Measurements from ENCODE around the gene AKAP12.

Gene AKAP12

GRCh38 chr6:151284012-151284411 is 44.2 kb downstream of the AKAP12 start:
- FAIRE-seq = no peak

- FAIRE-seq = no peak
Measured at GRCh38 chr6:151284548-151285017, 44.8 kb downstream of the AKAP12 start.

- FAIRE-seq = no peak
Measured at GRCh38 chr6:151285122-151285521, 45.4 kb downstream of the AKAP12 start.

GRCh38 chr6:151286214-151286613 is 46.4 kb downstream of the AKAP12 start:
- FAIRE-seq = no peak

GRCh38 chr6:151288712-151289398 is 49.1 kb downstream of the AKAP12 start:
- FAIRE-seq = no peak

GRCh38 chr6:151289399-151290007 is 49.7 kb downstream of the AKAP12 start:
- FAIRE-seq = no peak

- no peak for FAIRE-seq
Measured at GRCh38 chr6:151290877-151291721, 51.3 kb downstream of the AKAP12 start.

- FAIRE-seq = no peak
Measured at GRCh38 chr6:151291722-151292059, 51.9 kb downstream of the AKAP12 start.

GRCh38 chr6:151292974-151293687 is 53.4 kb downstream of the AKAP12 start:
- no peak for FAIRE-seq

GRCh38 chr6:151293688-151294016 is 53.9 kb downstream of the AKAP12 start:
- no peak for FAIRE-seq

GRCh38 chr6:151294561-151295101 is 54.9 kb downstream of the AKAP12 start:
- no peak for FAIRE-seq

- no peak for FAIRE-seq
Measured at GRCh38 chr6:151297886-151298285, 58.1 kb downstream of the AKAP12 start.

- no peak for FAIRE-seq
Measured at GRCh38 chr6:151299011-151299410, 59.2 kb downstream of the AKAP12 start.

GRCh38 chr6:151300267-151300991 is 60.7 kb downstream of the AKAP12 start:
- FAIRE-seq = no peak

GRCh38 chr6:151301547-151301946 is 61.8 kb downstream of the AKAP12 start:
- no peak for FAIRE-seq

GRCh38 chr6:151303231-151303630 is 63.5 kb downstream of the AKAP12 start:
- no peak for FAIRE-seq

GRCh38 chr6:151306269-151306783 is 66.6 kb downstream of the AKAP12 start:
- FAIRE-seq = no peak

GRCh38 chr6:151307501-151307900 is 67.7 kb downstream of the AKAP12 start:
- no peak for FAIRE-seq

- no peak for FAIRE-seq
Measured at GRCh38 chr6:151309619-151310018, 69.9 kb downstream of the AKAP12 start.

GRCh38 chr6:151310279-151310678 is 70.5 kb downstream of the AKAP12 start:
- FAIRE-seq = no peak

GRCh38 chr6:151310852-151311767 is 71.3 kb downstream of the AKAP12 start:
- no peak for FAIRE-seq
